ENCODE measurements around the gene EIF2S2.

Gene EIF2S2

GRCh38 chr20:34083137-34083536, 28.9 kb downstream of the EIF2S2 start (continued):
- TF ChIP-seq BCL6B (tag by site-specific recombination; IDR thresholded peaks at IDR 0.05) (no peak), HIC1 (tag by site-specific recombination; IDR thresholded peaks at IDR 0.05) (peak; percentile 75; the same call in 1 of the 2 replicates), KLF9 (tag by site-specific recombination; IDR thresholded peaks at IDR 0.05; ENCODE audit: low read depth) (no peak), ZNF366 (tag by site-specific recombination; conservative IDR thresholded peaks at IDR 0.05) (peak; percentile 58; the same call in 1 of the 2 replicates), SETDB1 (IDR thresholded peaks at IDR 0.05; ENCODE audit: insufficient read length, low read length) (no peak), ZNF791 (tag by site-specific recombination; IDR thresholded peaks at IDR 0.05) (no peak), ZNF221 (tag by site-specific recombination; IDR thresholded peaks at IDR 0.05; ENCODE audit: borderline replicate concordance) (no peak), ZBTB21 (tag by site-specific recombination; IDR thresholded peaks at IDR 0.05) (peak; percentile 63), ZNF777 (tag by site-specific recombination; IDR thresholded peaks at IDR 0.05; ENCODE audit: borderline replicate concordance) (no peak), ZSCAN5A (tag by site-specific recombination; IDR thresholded peaks at IDR 0.05) (no peak), ZNF341 (tag by site-specific recombination; IDR thresholded peaks at IDR 0.05; ENCODE audit: low read depth) (no peak), KLF1 (tag by site-specific recombination; IDR thresholded peaks at IDR 0.05) (0 out of 2 replicates have a peak, but pooled peaks have one; percentile 30), GLIS2 (tag by site-specific recombination; IDR thresholded peaks at IDR 0.05) (no peak), OSR2 (tag by site-specific recombination; IDR thresholded peaks at IDR 0.05) (no peak), SP2 (tag by site-specific recombination; IDR thresholded peaks at IDR 0.05) (0 out of 2 replicates have a peak, but pooled peaks have one; percentile 6), ZNF645 (tag by site-specific recombination; IDR thresholded peaks at IDR 0.05) (no peak), ZNF830 (tag by site-specific recombination; IDR thresholded peaks at IDR 0.05; ENCODE audit: low read depth) (no peak), KLF7 (tag by site-specific recombination; IDR thresholded peaks at IDR 0.05; ENCODE audit: borderline replicate concordance) (peak; percentile 16; the same call in 1 of the 2 replicates), ATF2 (tag by site-specific recombination; IDR thresholded peaks at IDR 0.05; ENCODE audit: low read depth) (peak; percentile 42; the same call in 1 of the 2 replicates), ZNF600 (tag by site-specific recombination; IDR thresholded peaks at IDR 0.05) (peak; percentile 59), ZNF664 (tag by site-specific recombination; IDR thresholded peaks at IDR 0.05) (no peak), ZNF629 (tag by site-specific recombination; IDR thresholded peaks at IDR 0.05) (peak; percentile 86), ZXDB (tag by site-specific recombination; IDR thresholded peaks at IDR 0.05) (0 out of 2 replicates have a peak, but pooled peaks have one; percentile 35), ZBTB8A (tag by site-specific recombination; IDR thresholded peaks at IDR 0.05) (peak; percentile 58; the same call in 1 of the 2 replicates)

Measured in HEK293 (cell line).